Fibroblast of lung (primary cell): ENCODE measurements around the gene GLG1. TPM values are rescaled to one million over a fixed set of nuclear protein-coding genes. Genes with fewer than 3 reads are reported as not detected.
A peak's percentile ranks its signal among the peaks of the same experiment; 100 is the strongest.
"Not testable (repeated sequence)": the region's sequence is repeated elsewhere in the genome, so short reads cannot be mapped to it uniquely, and the experiment has no call there.

Experiments used
- DNase-seq, 2 donors: peaks; one replicate each; pipeline versions ENCODE4 v3.0.0 to v3.0.0-alpha.2; 2010; ENCODE audit warnings: low read depth in 2 of 2
- H2AFZ ChIP-seq: 2 replicates; pipeline ENCODE4 v1.5.1; 2012; ENCODE audit warnings: low read length, control low read depth, inconsistent platforms
- H3K27ac ChIP-seq: 2 replicates; pipeline ENCODE4 v1.5.1; 2011; ENCODE audit warnings: low read length, control low read depth; ENCODE audit not compliant: insufficient read depth
- H3K27me3 ChIP-seq: 2 replicates; pipeline ENCODE4 v1.5.1; 2011; ENCODE audit warnings: mild to moderate bottlenecking, low read length; ENCODE audit not compliant: control insufficient read depth, insufficient read depth
- H3K36me3 ChIP-seq: 2 replicates; pipeline ENCODE4 v1.5.1; 2011; ENCODE audit warnings: low read length; ENCODE audit not compliant: control insufficient read depth, insufficient read depth
- H3K4me1 ChIP-seq: 2 replicates; pipeline ENCODE4 v1.5.1; 2011; ENCODE audit warnings: low read length; ENCODE audit not compliant: control insufficient read depth, insufficient read depth; ENCODE audit errors: extremely low read depth
- H3K4me2 ChIP-seq: 2 replicates; pipeline ENCODE4 v1.5.1; 2011; ENCODE audit warnings: low read length, control low read depth; ENCODE audit not compliant: insufficient read depth; ENCODE audit errors: extremely low read depth
- H3K4me3 ChIP-seq, 4 experiments: fragments of 200-600 bp in 1 of 4; sonication (generic) in 1 of 4; replicated peaks in 1 of 4; 2 replicates each; pipeline ENCODE4 v1.5.1; 2011 to 2016; ENCODE audit warnings: low read length in 4 of 4, low read depth in 3 of 4, mild to moderate bottlenecking in 3 of 4, control low read depth in 2 of 4, inconsistent platforms in 1 of 4, mixed read lengths in 1 of 4; ENCODE audit not compliant: insufficient read depth in 1 of 4; ENCODE audit errors: control extremely low read depth in 1 of 4
- H3K79me2 ChIP-seq: 2 replicates; pipeline ENCODE4 v1.5.1; 2012; ENCODE audit warnings: mild to moderate bottlenecking, low read length, inconsistent platforms; ENCODE audit not compliant: control insufficient read depth, insufficient read depth
- H3K9ac ChIP-seq: 2 replicates; pipeline ENCODE4 v1.5.1; 2011; ENCODE audit warnings: mild to moderate bottlenecking, low read length, control low read depth; ENCODE audit not compliant: insufficient read depth
- H3K9me3 ChIP-seq: 2 replicates; pipeline ENCODE4 v1.5.1; 2012; ENCODE audit warnings: low read depth, low read length; ENCODE audit not compliant: control insufficient read depth, insufficient read depth
- H4K20me1 ChIP-seq: 2 replicates; pipeline ENCODE4 v1.5.1; 2011; ENCODE audit warnings: low read length; ENCODE audit not compliant: control insufficient read depth, insufficient read depth; ENCODE audit errors: extremely low read depth
- CTCF ChIP-seq, 2 donors: IDR thresholded peaks in 1 of 2; conservative IDR thresholded peaks in 1 of 2; 1 replicate in 1 of 2; 2 replicates in 1 of 2; pipeline ENCODE4 v1.5.1; 2011 to 2012; ENCODE audit warnings: low read length in 2 of 2, control low read depth in 1 of 2, inconsistent platforms in 1 of 2, low read depth in 1 of 2, mild to moderate bottlenecking in 1 of 2
- EZH2 ChIP-seq: IDR thresholded peaks from 2 replicates; pipeline ENCODE4 v1.5.1; 2012; ENCODE audit warnings: low read length, control low read depth, mild to moderate bottlenecking; ENCODE audit errors: missing control alignments
- polyA plus RNA-seq, 2 donors: library from polyadenylated mRNA; depleted of rRNA in 1 of 2; stranded (reverse) in 1 of 2; unstranded in 1 of 2; fragments of >200 nt; gene quantifications; 2 replicates each; pipeline ENCODE4 v1.2.1, GENCODE V29; 2011 to 2012; ENCODE audit warnings: missing spikeins in 1 of 2
- total RNA-seq: library from RNA; depleted of rRNA; stranded (reverse); fragments of >200 nt; gene quantifications from 2 replicates; pipeline ENCODE4 v1.2.1, GENCODE V29; 2014

GLG1 gene
- total and polyA plus RNA-seq, 2 donors (not counting 1 experiment from before 2014, with no cell fraction given): 138 to 150 TPM

GRCh38 chr16:74538801-74539200 is 68.1 kb downstream of the GLG1 start:
- not testable (repeated sequence) for H3K9me3 ChIP-seq, H3K27me3 ChIP-seq, H3K9ac ChIP-seq, H4K20me1 ChIP-seq, H3K4me1 ChIP-seq, H3K79me2 ChIP-seq, H3K36me3 ChIP-seq, H2AFZ ChIP-seq, DNase-seq, H3K27ac ChIP-seq, H3K4me2 ChIP-seq, H3K4me3 ChIP-seq

- not testable (repeated sequence) for H3K4me3 ChIP-seq, H3K79me2 ChIP-seq, DNase-seq, H3K36me3 ChIP-seq, H3K27me3 ChIP-seq, H4K20me1 ChIP-seq, H3K27ac ChIP-seq, H3K4me1 ChIP-seq, H2AFZ ChIP-seq, H3K9me3 ChIP-seq, H3K9ac ChIP-seq, H3K4me2 ChIP-seq
Measured at GRCh38 chr16:74537746-74538145, 69.2 kb downstream of the GLG1 start.

GRCh38 chr16:74534650-74535049 is 72.3 kb downstream of the GLG1 start:
- not testable (repeated sequence) for H3K9ac ChIP-seq, H3K36me3 ChIP-seq, H3K79me2 ChIP-seq, H3K9me3 ChIP-seq, H2AFZ ChIP-seq, H3K4me3 ChIP-seq, H3K27me3 ChIP-seq, H3K27ac ChIP-seq, H3K4me1 ChIP-seq, H4K20me1 ChIP-seq, H3K4me2 ChIP-seq
- DNase-seq: peak; percentile 48 to 72

GRCh38 chr16:74524926-74525325 is 82.0 kb downstream of the GLG1 start:
- Histone ChIP-seq H2AFZ (no peak overlapping the region), H3K4me2 (no peak overlapping the region), H3K4me3 (no peak overlapping the region), H3K9me3 (no peaks in the 10 kb centered on the region), H3K4me1 (no peaks in the 10 kb centered on the region), H3K27me3 (no peaks in the 10 kb centered on the region), H3K9ac (no peak overlapping the region), H3K36me3 (no peaks in the 10 kb centered on the region), H3K27ac (no peak overlapping the region), H3K79me2 (no peaks in the 10 kb centered on the region), H4K20me1 (no peaks in the 10 kb centered on the region)
- no peak for TF ChIP-seq CTCF (conservative IDR thresholded peaks at IDR 0.05 in 1 of 2, IDR thresholded peaks at IDR 0.05 in 1 of 2; ENCODE audit: low read depth in 1 of 2, low read length in 2 of 2)
- TF ChIP-seq EZH2: no peak
- DNase-seq: no peak
